Measurements from ENCODE around the gene MYO16.

Gene MYO16

GRCh38 chr13:109152941-109153340 is 523.5 kb downstream of the MYO16 start (continued):
- no peak for TF ChIP-seq PRDM4 (tag by site-specific recombination; IDR thresholded peaks at IDR 0.05)
- no peak for TF ChIP-seq ZNF174 (tag by site-specific recombination; IDR thresholded peaks at IDR 0.05)
- no peak for TF ChIP-seq ZNF514 (tag by site-specific recombination; IDR thresholded peaks at IDR 0.05)

GRCh38 chr13:109154146-109154545 is 524.7 kb downstream of the MYO16 start:
- no peak overlapping the region for H3K4me3 ChIP-seq (ENCODE audit: low read depth, low read length)
- H3K9me3 ChIP-seq (ENCODE audit: control insufficient read depth, insufficient read depth, low read depth, low read length): no peaks in the 10 kb centered on the region
- no peaks in the 10 kb centered on the region for H3K36me3 ChIP-seq (ENCODE audit: control insufficient read depth in 2 of 2, insufficient read depth in 1 of 2, low read length in 2 of 2)
- CTCF ChIA-PET: interaction anchor here (1.2 kb wide), 1 partner anchor 8 kb away, joined by 3 read pairs; no protein-coding TSS in a partner anchor
- H3K4me1 ChIP-seq (ENCODE audit: control insufficient read depth, insufficient read depth, low read length): no peaks in the 10 kb centered on the region
- POLR2A ChIA-PET: no interaction called here
- TF ChIP-seq, protein P1, sequence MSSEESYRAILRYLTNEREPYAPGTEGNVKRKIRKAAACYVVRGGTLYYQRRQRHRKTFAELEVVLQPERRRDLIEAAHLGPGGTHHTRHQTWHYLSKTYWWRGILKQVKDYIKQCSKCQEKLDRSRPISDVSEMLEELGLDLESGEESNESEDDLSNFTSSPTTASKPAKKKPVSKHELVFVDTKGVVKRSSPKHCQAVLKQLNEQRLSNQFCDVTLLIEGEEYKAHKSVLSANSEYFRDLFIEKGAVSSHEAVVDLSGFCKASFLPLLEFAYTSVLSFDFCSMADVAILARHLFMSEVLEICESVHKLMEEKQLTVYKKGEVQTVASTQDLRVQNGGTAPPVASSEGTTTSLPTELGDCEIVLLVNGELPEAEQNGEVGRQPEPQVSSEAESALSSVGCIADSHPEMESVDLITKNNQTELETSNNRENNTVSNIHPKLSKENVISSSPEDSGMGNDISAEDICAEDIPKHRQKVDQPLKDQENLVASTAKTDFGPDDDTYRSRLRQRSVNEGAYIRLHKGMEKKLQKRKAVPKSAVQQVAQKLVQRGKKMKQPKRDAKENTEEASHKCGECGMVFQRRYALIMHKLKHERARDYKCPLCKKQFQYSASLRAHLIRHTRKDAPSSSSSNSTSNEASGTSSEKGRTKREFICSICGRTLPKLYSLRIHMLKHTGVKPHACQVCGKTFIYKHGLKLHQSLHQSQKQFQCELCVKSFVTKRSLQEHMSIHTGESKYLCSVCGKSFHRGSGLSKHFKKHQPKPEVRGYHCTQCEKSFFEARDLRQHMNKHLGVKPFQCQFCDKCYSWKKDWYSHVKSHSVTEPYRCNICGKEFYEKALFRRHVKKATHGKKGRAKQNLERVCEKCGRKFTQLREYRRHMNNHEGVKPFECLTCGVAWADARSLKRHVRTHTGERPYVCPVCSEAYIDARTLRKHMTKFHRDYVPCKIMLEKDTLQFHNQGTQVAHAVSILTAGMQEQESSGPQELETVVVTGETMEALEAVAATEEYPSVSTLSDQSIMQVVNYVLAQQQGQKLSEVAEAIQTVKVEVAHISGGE (tag by site-specific recombination; conservative IDR thresholded peaks at IDR 0.05; ENCODE audit: low read depth): no peak
- TF ChIP-seq SETDB1 (IDR thresholded peaks at IDR 0.05; ENCODE audit: insufficient read length, low read length): no peak
- TF ChIP-seq ZBTB26 (tag by site-specific recombination; optimal IDR thresholded peaks at IDR 0.05): no peak
- no peak for TF ChIP-seq ZNF132 (tag by site-specific recombination; IDR thresholded peaks at IDR 0.05; ENCODE audit: borderline replicate concordance)
- TF ChIP-seq ZBTB21 (tag by site-specific recombination; IDR thresholded peaks at IDR 0.05): no peak
- TF ChIP-seq, protein P2, sequence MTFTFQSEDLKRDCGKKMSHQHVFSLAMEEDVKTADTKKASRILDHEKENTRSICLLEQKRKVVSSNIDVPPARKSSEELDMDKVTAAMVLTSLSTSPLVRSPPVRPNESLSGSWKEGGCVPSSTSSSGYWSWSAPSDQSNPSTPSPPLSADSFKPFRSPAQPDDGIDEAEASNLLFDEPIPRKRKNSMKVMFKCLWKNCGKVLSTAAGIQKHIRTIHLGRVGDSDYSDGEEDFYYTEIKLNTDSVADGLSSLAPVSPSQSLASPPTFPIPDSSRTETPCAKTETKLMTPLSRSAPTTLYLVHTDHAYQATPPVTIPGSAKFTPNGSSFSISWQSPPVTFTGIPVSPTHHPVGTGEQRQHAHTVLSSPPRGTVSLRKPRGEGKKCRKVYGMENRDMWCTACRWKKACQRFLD (tag by site-specific recombination; IDR thresholded peaks at IDR 0.05): no peak
- no peak for TF ChIP-seq GFI1B (tag by site-specific recombination; IDR thresholded peaks at IDR 0.05)
- TF ChIP-seq ZNF701 (tag by site-specific recombination; IDR thresholded peaks at IDR 0.05): no peak
- TF ChIP-seq ZSCAN4 (tag by site-specific recombination; IDR thresholded peaks at IDR 0.05): no peak
- no peak for TF ChIP-seq ZNF629 (tag by site-specific recombination; IDR thresholded peaks at IDR 0.05)
- TF ChIP-seq ZNF837 (tag by site-specific recombination; IDR thresholded peaks at IDR 0.05): no peak
- TF ChIP-seq, protein P3, sequence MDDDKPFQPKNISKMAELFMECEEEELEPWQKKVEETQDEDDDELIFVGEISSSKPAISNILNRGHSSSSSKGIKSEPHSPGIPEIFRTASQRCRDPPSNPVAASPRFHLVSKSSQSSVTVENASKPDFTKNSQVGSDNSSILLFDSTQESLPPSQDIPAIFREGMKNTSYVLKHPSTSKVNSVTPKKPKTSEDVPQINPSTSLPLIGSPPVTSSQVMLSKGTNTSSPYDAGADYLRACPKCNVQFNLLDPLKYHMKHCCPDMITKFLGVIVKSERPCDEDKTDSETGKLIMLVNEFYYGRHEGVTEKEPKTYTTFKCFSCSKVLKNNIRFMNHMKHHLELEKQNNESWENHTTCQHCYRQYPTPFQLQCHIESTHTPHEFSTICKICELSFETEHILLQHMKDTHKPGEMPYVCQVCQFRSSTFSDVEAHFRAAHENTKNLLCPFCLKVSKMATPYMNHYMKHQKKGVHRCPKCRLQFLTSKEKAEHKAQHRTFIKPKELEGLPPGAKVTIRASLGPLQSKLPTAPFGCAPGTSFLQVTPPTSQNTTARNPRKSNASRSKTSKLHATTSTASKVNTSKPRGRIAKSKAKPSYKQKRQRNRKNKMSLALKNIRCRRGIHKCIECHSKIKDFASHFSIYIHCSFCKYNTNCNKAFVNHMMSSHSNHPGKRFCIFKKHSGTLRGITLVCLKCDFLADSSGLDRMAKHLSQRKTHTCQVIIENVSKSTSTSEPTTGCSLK (tag by site-specific recombination; IDR thresholded peaks at IDR 0.05): no peak
- TF ChIP-seq, protein P4, sequence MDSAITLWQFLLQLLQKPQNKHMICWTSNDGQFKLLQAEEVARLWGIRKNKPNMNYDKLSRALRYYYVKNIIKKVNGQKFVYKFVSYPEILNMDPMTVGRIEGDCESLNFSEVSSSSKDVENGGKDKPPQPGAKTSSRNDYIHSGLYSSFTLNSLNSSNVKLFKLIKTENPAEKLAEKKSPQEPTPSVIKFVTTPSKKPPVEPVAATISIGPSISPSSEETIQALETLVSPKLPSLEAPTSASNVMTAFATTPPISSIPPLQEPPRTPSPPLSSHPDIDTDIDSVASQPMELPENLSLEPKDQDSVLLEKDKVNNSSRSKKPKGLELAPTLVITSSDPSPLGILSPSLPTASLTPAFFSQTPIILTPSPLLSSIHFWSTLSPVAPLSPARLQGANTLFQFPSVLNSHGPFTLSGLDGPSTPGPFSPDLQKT (IDR thresholded peaks at IDR 0.05; ENCODE audit: borderline replicate concordance, low read depth, low read length): no peak
- no peak for TF ChIP-seq ZNF248 (tag by site-specific recombination; IDR thresholded peaks at IDR 0.05)
- H3K27ac ChIP-seq (ENCODE audit: extremely low read depth, low read depth, low read length): no peak overlapping the region

Measured in HEK293 (cell line).